Measurements from ENCODE around the gene BRD3.
A peak's percentile ranks its signal among the peaks of the same experiment; 100 is the strongest.
"Not testable (repeated sequence)": the region's sequence is repeated elsewhere in the genome, so short reads cannot be mapped to it uniquely, and the experiment has no call there.

Gene BRD3

GRCh38 chr9:134067904-134068743 lies at the start of gene BRD3:
Gene BRD3, minus strand, starts transcription at chr9:134068026. Its CDS starts 14,549 bp downstream, at chr9:134053477.
- peak; percentile 67 to 78 for DNase-seq (ENCODE audit: low read depth in 1 of 2, low spot score in 1 of 2)

- no peak for DNase-seq (ENCODE audit: low read depth in 1 of 2, low spot score in 1 of 2)
These were observed 44.7 kb upstream of the BRD3 start for GRCh38 chr9:134112561-134112960.

GRCh38 chr9:134111064-134111463 lies 43.2 kb upstream of the BRD3 start:
- DNase-seq (ENCODE audit: low read depth in 1 of 2, low spot score in 1 of 2) = no peak

GRCh38 chr9:134103391-134103998 lies 35.7 kb upstream of the BRD3 start:
- DNase-seq (ENCODE audit: low read depth in 1 of 2, low spot score in 1 of 2) = no peak

- no peak for DNase-seq (ENCODE audit: low read depth in 1 of 2, low spot score in 1 of 2)
These were observed 33.9 kb upstream of the BRD3 start for GRCh38 chr9:134101623-134102149.

- not testable (repeated sequence) for DNase-seq (ENCODE audit: low read depth in 1 of 2, low spot score in 1 of 2)
These were observed 33.3 kb upstream of the BRD3 start for GRCh38 chr9:134101133-134101532.

- no peak for DNase-seq (ENCODE audit: low read depth in 1 of 2, low spot score in 1 of 2)
These were observed 32.2 kb upstream of the BRD3 start for GRCh38 chr9:134100040-134100439.

- peak; percentile 10 to 19 for DNase-seq (ENCODE audit: low read depth in 1 of 2, low spot score in 1 of 2)
These were observed 31.4 kb upstream of the BRD3 start for GRCh38 chr9:134099123-134099761.

- DNase-seq (ENCODE audit: low read depth in 1 of 2, low spot score in 1 of 2) = no peak
These were observed 22.1 kb upstream of the BRD3 start for GRCh38 chr9:134089972-134090371.

GRCh38 chr9:134088063-134088725 lies 20.4 kb upstream of the BRD3 start:
- no peak for DNase-seq (ENCODE audit: low read depth in 1 of 2, low spot score in 1 of 2)

- DNase-seq (ENCODE audit: low read depth in 1 of 2, low spot score in 1 of 2) = no peak
These were observed 17.8 kb upstream of the BRD3 start for GRCh38 chr9:134085674-134086073.

- no peak for DNase-seq (ENCODE audit: low read depth in 1 of 2, low spot score in 1 of 2)
These were observed 15.6 kb upstream of the BRD3 start for GRCh38 chr9:134083451-134083850.

GRCh38 chr9:134076644-134077043 lies 8.8 kb upstream of the BRD3 start:
- no peak for DNase-seq (ENCODE audit: low read depth in 1 of 2, low spot score in 1 of 2)

GRCh38 chr9:134075689-134076088 lies 7.9 kb upstream of the BRD3 start:
- not testable (repeated sequence) for DNase-seq (ENCODE audit: low read depth in 1 of 2, low spot score in 1 of 2)

- no peak for DNase-seq (ENCODE audit: low read depth in 1 of 2, low spot score in 1 of 2)
These were observed 5.7 kb upstream of the BRD3 start for GRCh38 chr9:134073500-134073899.

GRCh38 chr9:134072683-134073082 lies 4.9 kb upstream of the BRD3 start:
- not testable (repeated sequence) for DNase-seq (ENCODE audit: low read depth in 1 of 2, low spot score in 1 of 2)

- no peak for DNase-seq (ENCODE audit: low read depth in 1 of 2, low spot score in 1 of 2)
These were observed 3.3 kb upstream of the BRD3 start for GRCh38 chr9:134071149-134071548.

- DNase-seq (ENCODE audit: low read depth in 1 of 2, low spot score in 1 of 2) = no peak
These were observed 1.9 kb upstream of the BRD3 start for GRCh38 chr9:134069480-134070399.

- DNase-seq (ENCODE audit: low read depth in 1 of 2, low spot score in 1 of 2) = no peak
These were observed 1.1 kb upstream of the BRD3 start for GRCh38 chr9:134068744-134069479.
